Rectal smooth muscle tissue (tissue), 1 donor: ENCODE data around the gene LGALS3BP.
A peak's percentile ranks its signal among the peaks of the same experiment; 100 is the strongest.
"Not testable (repeated sequence)": the region's sequence is repeated elsewhere in the genome, so short reads cannot be mapped to it uniquely, and the experiment has no call there.

Source experiments
- H3K27ac ChIP-seq: one replicate; pipeline ENCODE4 v1.7.0; 2013; ENCODE audit warnings: low read depth, low read length, inconsistent platforms
- H3K27me3 ChIP-seq: one replicate; pipeline ENCODE4 v1.7.0; 2013; ENCODE audit warnings: low read length; ENCODE audit not compliant: control insufficient read depth, insufficient read depth
- H3K36me3 ChIP-seq: one replicate; pipeline ENCODE4 v1.7.0; 2013; ENCODE audit warnings: low read length; ENCODE audit not compliant: control insufficient read depth, insufficient read depth
- H3K4me1 ChIP-seq: one replicate; pipeline ENCODE4 v1.7.0; 2013; ENCODE audit warnings: low read length; ENCODE audit not compliant: control insufficient read depth, insufficient read depth
- H3K4me3 ChIP-seq: one replicate; pipeline ENCODE4 v1.7.0; 2013; ENCODE audit warnings: low read length
- H3K9ac ChIP-seq: one replicate; pipeline ENCODE4 v1.7.0; 2013; ENCODE audit warnings: low read length

Gene LGALS3BP

GRCh38 chr17:78953356-78954350 lies 26.1 kb downstream of the LGALS3BP start:
- Histone ChIP-seq H3K4me3 (no peak overlapping the region), H3K27ac (no peak overlapping the region), H3K27me3 (no peaks in the 10 kb centered on the region), H3K9ac (no peak overlapping the region), H3K36me3 (no peaks in the 10 kb centered on the region), H3K4me1 (no peaks in the 10 kb centered on the region)

DNA sequence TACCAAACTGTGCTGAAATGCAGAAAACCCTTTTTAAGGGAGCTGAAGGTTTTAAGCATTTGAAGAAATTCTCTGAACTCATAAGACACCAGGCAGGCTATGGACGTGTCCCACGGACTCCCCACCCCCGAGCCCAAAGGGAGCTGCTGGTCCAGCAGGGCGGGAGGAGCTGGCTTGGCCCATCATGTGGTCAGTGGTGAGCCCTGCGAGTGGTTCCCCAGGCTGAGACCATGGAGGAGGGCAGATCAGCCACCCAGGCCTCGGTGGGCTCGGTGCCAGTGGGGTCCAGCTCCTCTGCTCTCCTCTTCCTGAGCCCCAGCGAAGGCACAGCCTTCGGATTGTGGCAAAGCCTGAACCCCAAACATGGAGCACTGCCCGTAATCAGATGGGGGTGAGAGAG lies 27.0 kb downstream of the LGALS3BP start:
- Histone ChIP-seq H3K27me3 (no peaks in the 10 kb centered on the region), H3K4me1 (no peaks in the 10 kb centered on the region), H3K9ac (no peak overlapping the region), H3K4me3 (no peak overlapping the region), H3K36me3 (no peaks in the 10 kb centered on the region), H3K27ac (no peak overlapping the region)

DNA sequence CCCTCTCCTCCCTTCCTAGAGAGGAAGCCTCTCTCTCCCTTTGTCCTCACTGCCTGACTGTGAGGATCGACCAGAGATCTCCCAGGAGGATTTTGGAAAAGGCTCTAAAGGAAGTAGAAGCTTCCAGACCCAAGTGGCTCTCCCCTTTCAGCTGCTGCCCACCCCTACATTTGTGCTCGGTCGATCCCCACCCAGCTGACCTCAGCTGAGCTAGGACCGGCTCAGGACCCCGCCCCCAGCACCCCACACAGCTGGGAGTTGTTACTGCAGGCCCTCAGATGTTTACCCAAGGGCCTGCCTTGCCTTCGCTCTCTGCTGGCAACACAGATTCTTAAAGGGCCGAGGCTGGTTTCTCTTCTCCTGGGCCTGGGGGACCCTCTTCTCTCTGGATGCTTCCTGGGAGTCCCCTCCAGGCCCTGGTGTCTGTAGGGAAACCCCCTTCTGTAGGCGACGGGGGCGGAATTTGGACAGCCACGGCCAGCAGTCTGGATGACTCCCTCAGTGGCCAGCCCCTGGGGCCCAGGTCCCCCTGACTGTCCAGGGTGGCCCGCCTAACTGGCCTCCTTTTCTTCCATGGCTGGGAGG lies 27.7 kb downstream of the LGALS3BP start:
- no peaks in the 10 kb centered on the region for H3K36me3 ChIP-seq
- H3K9ac ChIP-seq, result no peak overlapping the region
- no peak overlapping the region for H3K4me3 ChIP-seq
- H3K27me3 ChIP-seq, result no peaks in the 10 kb centered on the region
- H3K4me1 ChIP-seq, result no peaks in the 10 kb centered on the region
- H3K27ac ChIP-seq, result peak overlapping the region; percentile 38

DNA sequence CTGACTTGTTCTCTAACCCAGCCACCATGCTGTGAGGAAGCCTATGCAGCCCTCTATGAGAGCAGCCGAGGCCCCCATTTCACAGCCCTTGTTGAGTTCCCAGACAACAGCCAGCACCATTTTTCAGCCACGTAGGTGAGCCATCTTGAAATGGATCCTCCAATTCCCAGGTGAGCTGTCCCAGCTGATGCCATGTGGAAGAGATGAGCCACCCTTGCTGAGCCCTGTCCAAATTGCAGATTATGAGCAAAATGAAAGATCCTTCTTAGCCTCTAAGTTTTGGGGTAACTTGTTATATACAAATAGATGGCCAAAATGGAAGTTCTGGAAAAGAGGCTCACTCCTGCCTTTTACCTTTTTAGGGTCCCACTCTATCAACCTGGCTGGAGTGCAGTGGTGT lies 28.9 kb downstream of the LGALS3BP start:
- H3K36me3 ChIP-seq, result no peaks in the 10 kb centered on the region
- no peaks in the 10 kb centered on the region for H3K4me1 ChIP-seq
- no peaks in the 10 kb centered on the region for H3K27me3 ChIP-seq
- no peak overlapping the region for H3K9ac ChIP-seq
- no peak overlapping the region for H3K4me3 ChIP-seq
- H3K27ac ChIP-seq, result no peak overlapping the region

DNA sequence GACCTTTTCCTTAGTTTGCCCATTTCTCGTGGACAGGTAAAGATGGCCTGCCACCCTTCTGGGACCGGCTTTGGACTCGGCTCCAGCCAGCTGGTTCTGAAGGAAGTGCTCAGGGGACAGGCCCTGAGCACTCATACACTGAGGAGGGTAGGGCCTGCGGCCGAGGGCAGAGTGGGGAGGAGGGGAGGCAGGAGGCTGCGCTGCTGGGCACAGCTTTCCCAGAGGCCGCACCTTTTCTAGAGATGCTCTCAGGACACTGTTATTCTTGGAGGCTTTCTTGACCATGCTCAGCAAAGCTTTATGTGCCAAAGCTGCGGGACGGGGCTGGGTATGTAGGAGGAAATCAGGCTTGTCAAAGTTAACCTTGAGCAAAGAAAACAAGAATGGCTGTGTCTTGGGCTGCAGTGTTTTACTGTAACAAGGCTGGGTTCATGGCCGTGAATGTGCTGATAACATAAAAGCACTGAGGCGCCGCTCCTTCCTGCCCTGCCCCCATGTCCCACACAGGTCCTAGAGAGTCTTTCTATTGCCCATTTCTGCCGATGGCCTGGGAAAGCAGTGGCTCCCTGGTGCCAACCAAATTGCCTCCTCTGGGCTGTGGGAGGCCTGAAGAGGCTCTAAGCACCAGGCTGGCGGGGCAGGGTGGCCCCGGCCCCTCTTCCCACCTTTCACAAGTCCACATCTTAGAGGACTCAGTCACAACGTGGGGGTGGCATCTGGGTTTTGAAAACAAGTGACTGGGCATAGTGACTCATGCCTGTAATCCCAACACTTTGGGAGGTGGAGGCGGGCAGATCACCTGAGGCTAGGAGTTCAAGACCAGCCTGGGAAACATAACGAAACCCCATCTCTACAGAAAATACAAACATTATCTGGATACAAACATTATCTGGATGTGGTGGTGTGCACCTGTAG lies 32.2 kb downstream of the LGALS3BP start:
- H3K36me3 ChIP-seq, result no peaks in the 10 kb centered on the region
- H3K27ac ChIP-seq, result no peak overlapping the region
- H3K9ac ChIP-seq, result no peak overlapping the region
- no peaks in the 10 kb centered on the region for H3K4me1 ChIP-seq
- no peaks in the 10 kb centered on the region for H3K27me3 ChIP-seq
- H3K4me3 ChIP-seq, result no peak overlapping the region

DNA sequence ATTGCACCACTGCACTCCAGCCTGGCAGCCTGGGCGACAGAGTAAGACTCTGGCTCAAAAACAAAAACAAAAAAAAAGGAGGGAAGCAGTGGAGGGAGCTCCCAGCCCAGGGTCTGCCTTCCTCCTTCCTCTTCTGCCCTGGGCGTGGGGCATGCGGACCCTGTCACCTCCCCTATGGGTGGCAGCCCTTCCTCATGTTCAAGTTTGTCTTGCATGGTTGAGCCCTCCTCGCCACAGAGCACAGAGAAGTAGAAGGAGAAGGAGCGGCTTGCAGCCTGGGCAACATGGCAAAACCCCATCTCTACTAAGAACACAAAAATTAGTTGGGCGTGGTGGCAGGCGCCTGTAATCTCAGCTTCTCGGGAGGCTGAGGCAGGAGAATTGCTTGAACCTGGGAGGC lies 33.1 kb downstream of the LGALS3BP start:
- H3K27me3 ChIP-seq, result no peaks in the 10 kb centered on the region
- H3K36me3 ChIP-seq, result no peaks in the 10 kb centered on the region
- no peak overlapping the region for H3K27ac ChIP-seq
- H3K4me1 ChIP-seq, result no peaks in the 10 kb centered on the region
- H3K9ac ChIP-seq, result no peak overlapping the region
- H3K4me3 ChIP-seq, result no peak overlapping the region

DNA sequence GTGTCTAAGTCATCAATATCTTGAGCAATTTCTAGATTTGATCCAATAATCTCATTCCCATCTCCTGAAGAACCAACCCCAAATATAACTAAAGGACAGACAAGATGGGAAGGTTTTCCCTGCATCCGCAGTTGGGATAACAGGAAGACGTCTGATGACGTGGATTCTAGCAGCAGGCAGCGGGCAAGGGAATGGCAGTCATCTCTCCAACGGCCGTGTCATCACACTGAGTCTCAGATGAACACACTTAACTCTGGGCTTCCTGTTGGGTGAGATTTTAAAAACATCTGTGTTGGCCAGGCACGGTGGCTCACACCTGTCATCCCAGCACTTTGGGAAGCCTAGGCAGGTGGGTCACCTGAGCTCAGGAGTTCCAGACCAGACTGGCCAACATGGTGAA lies 33.6 kb downstream of the LGALS3BP start:
- no peaks in the 10 kb centered on the region for H3K27me3 ChIP-seq
- no peak overlapping the region for H3K4me3 ChIP-seq
- no peak overlapping the region for H3K27ac ChIP-seq
- H3K9ac ChIP-seq, result no peak overlapping the region
- no peaks in the 10 kb centered on the region for H3K36me3 ChIP-seq
- H3K4me1 ChIP-seq, result no peaks in the 10 kb centered on the region

DNA sequence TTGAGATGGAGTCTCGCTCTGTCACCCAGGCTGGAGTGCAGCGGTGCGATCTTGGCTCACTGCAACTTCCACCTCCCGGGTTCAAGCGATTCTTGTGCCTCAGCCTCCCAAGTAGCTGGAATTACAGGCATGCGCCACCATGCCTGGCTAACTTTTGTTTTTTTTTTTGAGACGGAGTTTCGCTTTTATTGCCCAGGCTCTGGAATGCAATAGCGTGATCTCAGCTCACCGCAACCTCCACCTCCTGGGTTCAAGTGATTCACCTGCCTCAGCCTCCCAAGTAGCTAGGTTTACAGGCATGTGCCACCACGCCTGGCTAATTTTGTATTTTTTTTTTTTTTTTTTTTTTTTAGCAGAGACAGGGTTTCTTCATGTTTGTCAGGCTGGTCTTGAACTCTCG lies 34.3 kb downstream of the LGALS3BP start:
- H3K4me3 ChIP-seq, H3K27me3 ChIP-seq, H3K9ac ChIP-seq, H3K27ac ChIP-seq, H3K4me1 ChIP-seq, H3K36me3 ChIP-seq: not testable (repeated sequence)

DNA sequence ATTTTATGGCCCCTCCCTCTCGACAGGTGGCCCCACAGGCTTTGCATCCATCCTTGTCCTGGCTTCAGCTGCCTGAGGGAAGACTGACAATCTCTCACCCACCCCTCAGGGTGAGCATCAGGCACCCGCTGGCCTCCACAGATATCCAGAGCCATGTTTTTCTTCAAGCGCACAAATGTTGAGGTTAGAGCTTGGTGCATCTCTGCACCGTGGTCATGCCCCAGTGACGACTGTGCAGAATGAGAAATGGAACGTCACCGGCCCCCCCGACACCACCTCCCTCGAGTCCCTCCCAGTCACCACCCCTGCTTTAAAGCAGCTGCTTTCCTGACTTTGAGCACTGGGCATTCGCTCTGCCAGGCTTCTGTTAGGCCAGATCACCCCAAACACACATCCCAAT lies 34.8 kb downstream of the LGALS3BP start:
- Histone ChIP-seq H3K4me1 (no peaks in the 10 kb centered on the region), H3K36me3 (no peaks in the 10 kb centered on the region), H3K9ac (no peak overlapping the region), H3K4me3 (no peak overlapping the region), H3K27ac (no peak overlapping the region), H3K27me3 (no peaks in the 10 kb centered on the region)

DNA sequence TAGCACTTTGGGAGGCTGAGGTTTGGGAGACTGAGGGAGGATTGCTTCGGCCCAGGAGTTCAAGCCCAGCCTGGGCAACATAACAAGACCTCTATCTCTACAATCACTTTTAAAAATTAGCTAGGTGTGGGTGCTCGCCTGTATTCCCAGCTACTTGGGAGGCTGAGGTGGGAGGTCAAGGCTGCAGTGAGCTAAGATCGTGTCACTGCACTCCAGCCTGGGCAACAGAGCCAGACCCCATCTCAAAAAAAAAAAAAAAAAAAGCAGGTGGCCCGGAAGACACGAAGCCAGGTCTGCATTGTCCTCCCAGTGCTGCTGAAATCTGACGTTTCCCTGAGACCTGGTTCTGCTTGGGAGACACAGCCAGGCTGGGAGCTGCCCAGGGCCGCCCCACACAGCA lies 35.7 kb downstream of the LGALS3BP start:
- Histone ChIP-seq H3K4me3 (no peak overlapping the region), H3K27me3 (no peaks in the 10 kb centered on the region), H3K27ac (no peak overlapping the region), H3K4me1 (no peaks in the 10 kb centered on the region), H3K9ac (no peak overlapping the region), H3K36me3 (no peaks in the 10 kb centered on the region)

GRCh38 chr17:78940708-78941107 lies 39.0 kb downstream of the LGALS3BP start:
- H3K9ac ChIP-seq, result no peak overlapping the region
- no peak overlapping the region for H3K27ac ChIP-seq
- H3K27me3 ChIP-seq, result no peaks in the 10 kb centered on the region
- H3K36me3 ChIP-seq, result no peaks in the 10 kb centered on the region
- no peak overlapping the region for H3K4me3 ChIP-seq
- peaks cover 3% of the 10 kb centered on the region for H3K4me1 ChIP-seq

DNA sequence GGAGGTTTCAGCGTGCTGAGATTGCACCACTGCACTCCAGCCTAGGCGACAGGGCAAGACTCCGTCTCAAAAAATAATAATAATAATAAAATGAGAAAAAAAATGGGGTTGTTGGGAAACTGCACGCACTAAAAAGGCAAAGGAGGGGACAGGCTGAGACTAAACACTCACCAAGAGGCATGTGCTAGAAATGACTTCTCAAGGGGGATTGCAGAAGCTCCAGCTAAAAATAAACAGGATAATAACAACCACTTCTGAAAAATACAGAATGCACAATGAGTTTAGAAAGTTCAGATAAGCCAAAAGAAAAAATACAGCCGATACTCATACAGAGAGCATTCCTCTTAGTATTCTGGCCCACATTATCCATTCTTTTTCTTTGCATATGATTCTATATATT lies 39.5 kb downstream of the LGALS3BP start:
- Histone ChIP-seq H3K36me3 (no peaks in the 10 kb centered on the region), H3K9ac (no peak overlapping the region), H3K27ac (no peak overlapping the region), H3K27me3 (no peaks in the 10 kb centered on the region), H3K4me3 (no peak overlapping the region), H3K4me1 (peaks cover 6% of the 10 kb centered on the region)
